Stomach (tissue), 4 donors: Measurements from ENCODE around the gene SELL.

Source experiments
- EP300 ChIP-seq: sonication (generic); formaldehyde crosslinking; IDR thresholded peaks from one replicate; pipeline ENCODE4 v1.6.1; 2017; ENCODE audit warnings: antibody characterized with exemption
- POLR2A ChIP-seq, 4 donors: fragments of 450-650 bp; IDR thresholded peaks; one replicate each; pipeline ENCODE4 v1.6.1; 2016; ENCODE audit warnings: antibody characterized with exemption in 4 of 4, control low read depth in 2 of 4, mild to moderate bottlenecking in 1 of 4, moderate library complexity in 1 of 4
- POLR2AphosphoS5 ChIP-seq, 3 donors: sonication (generic); formaldehyde crosslinking; IDR thresholded peaks; one replicate each; pipeline ENCODE4 v1.6.1; 2016; ENCODE audit warnings: antibody characterized with exemption in 3 of 3
- TF ChIP-seq, protein P1 (sequence below), 7 experiments: fragments of 450-650 bp in 4 of 7; fragments of 200-600 bp in 3 of 7; sonication (generic) in 3 of 7; IDR thresholded peaks; one replicate each; pipeline ENCODE4 v1.5.1; 2016 to 2019; ENCODE audit warnings: antibody characterized with exemption in 7 of 7, control low read depth in 2 of 7, mild to moderate bottlenecking in 1 of 7

DNA sequence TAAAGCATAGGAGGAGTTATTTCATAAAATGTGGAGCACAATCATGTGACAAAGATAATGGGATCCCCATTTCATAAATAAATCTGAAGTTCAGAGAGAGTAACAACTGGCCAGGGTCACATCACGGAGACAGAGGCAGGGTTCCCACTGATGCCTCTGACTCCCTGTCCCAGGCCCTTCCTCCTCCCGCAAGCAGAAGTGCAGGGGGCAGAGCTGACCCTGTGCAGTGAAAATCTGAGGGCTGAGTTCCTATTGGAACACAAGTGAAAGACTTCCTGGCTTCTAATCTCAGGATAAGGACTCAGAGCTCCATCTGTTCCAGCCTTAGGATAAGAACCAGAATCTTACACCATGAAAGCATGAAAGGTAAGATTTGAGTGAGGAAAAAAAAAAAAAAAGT is 22.0 kb downstream of the SELL start:
- TF ChIP-seq, protein P1, sequence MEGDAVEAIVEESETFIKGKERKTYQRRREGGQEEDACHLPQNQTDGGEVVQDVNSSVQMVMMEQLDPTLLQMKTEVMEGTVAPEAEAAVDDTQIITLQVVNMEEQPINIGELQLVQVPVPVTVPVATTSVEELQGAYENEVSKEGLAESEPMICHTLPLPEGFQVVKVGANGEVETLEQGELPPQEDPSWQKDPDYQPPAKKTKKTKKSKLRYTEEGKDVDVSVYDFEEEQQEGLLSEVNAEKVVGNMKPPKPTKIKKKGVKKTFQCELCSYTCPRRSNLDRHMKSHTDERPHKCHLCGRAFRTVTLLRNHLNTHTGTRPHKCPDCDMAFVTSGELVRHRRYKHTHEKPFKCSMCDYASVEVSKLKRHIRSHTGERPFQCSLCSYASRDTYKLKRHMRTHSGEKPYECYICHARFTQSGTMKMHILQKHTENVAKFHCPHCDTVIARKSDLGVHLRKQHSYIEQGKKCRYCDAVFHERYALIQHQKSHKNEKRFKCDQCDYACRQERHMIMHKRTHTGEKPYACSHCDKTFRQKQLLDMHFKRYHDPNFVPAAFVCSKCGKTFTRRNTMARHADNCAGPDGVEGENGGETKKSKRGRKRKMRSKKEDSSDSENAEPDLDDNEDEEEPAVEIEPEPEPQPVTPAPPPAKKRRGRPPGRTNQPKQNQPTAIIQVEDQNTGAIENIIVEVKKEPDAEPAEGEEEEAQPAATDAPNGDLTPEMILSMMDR (IDR thresholded peaks at IDR 0.05) = no peak
- no peak for TF ChIP-seq POLR2A (IDR thresholded peaks at IDR 0.05)
- TF ChIP-seq EP300 = no peak
- TF ChIP-seq POLR2AphosphoS5 (IDR thresholded peaks at IDR 0.05) = no peak
